HepG2 (cell line): Measurements from ENCODE around the gene ZMYND8. TPM values are rescaled to one million over a fixed set of nuclear protein-coding genes. Genes with fewer than 3 reads are reported as not detected.

Source experiments
- HNRNPK ChIP-seq: fragments of 200-400 bp; formaldehyde crosslinking; IDR thresholded peaks from 2 replicates; pipeline ENCODE4 v1.6.1; 2018; ENCODE audit warnings: low read length, low read depth, moderate library complexity, mild to moderate bottlenecking; ENCODE audit not compliant: poor library complexity, severe bottlenecking
- IKZF5 ChIP-seq: IDR thresholded peaks from 2 replicates; pipeline ENCODE4 v1.6.1; 2018; ENCODE audit warnings: missing genetic modification reagents, mild to moderate bottlenecking, missing compliant biosample characterization
- MED8 ChIP-seq: sonication (generic); formaldehyde crosslinking; IDR thresholded peaks from 2 replicates; pipeline ENCODE4 v1.8.1; 2023; ENCODE audit warnings: mild to moderate bottlenecking, missing genetic modification reagents; ENCODE audit not compliant: insufficient replicate concordance
- MTF1 ChIP-seq: sonication (generic); formaldehyde crosslinking; IDR thresholded peaks from 2 replicates; pipeline ENCODE4 v1.5.0; 2020; ENCODE audit warnings: missing genetic modification reagents
- TAF1 ChIP-seq: sonication (generic); formaldehyde crosslinking; IDR thresholded peaks from 2 replicates; pipeline ENCODE4 v1.4.0; 2020; ENCODE audit warnings: missing genetic modification reagents
- TEAD3 ChIP-seq: optimal IDR thresholded peaks from 2 replicates; pipeline ENCODE3; 2016; ENCODE audit warnings: borderline replicate concordance
- TMF1 ChIP-seq: sonication (generic); formaldehyde crosslinking; IDR thresholded peaks from 2 replicates; pipeline ENCODE4 v1.8.1; 2022; ENCODE audit warnings: low read depth, missing genetic modification reagents
- UBTF ChIP-seq: sonication (generic); formaldehyde crosslinking; IDR thresholded peaks from 2 replicates; pipeline ENCODE4 v1.4.0; 2020; ENCODE audit warnings: mild to moderate bottlenecking, missing genetic modification reagents
- ZC3H4 ChIP-seq: sonication (generic); formaldehyde crosslinking; IDR thresholded peaks from 2 replicates; pipeline ENCODE4 v1.4.0; 2020; ENCODE audit warnings: missing genetic modification reagents, borderline replicate concordance
- ZHX1 ChIP-seq: sonication (generic); formaldehyde crosslinking; IDR thresholded peaks from 2 replicates; pipeline ENCODE4 v1.8.1; 2022; ENCODE audit warnings: low read depth, mild to moderate bottlenecking, missing genetic modification reagents
- ZNF12 ChIP-seq: sonication (generic); formaldehyde crosslinking; IDR thresholded peaks from 2 replicates; pipeline ENCODE4 v1.5.0; 2020; ENCODE audit warnings: missing genetic modification reagents
- ZNF264 ChIP-seq: sonication (generic); formaldehyde crosslinking; IDR thresholded peaks from 2 replicates; pipeline ENCODE4 v1.4.0; 2020; ENCODE audit warnings: missing genetic modification reagents
- ZNF407 ChIP-seq: sonication (generic); formaldehyde crosslinking; IDR thresholded peaks from one replicate; pipeline ENCODE4 v1.5.1; 2020; ENCODE audit warnings: mild to moderate bottlenecking, missing genetic modification reagents; ENCODE audit errors: not compliant biosample characterization
- ZNF558 ChIP-seq: sonication (generic); formaldehyde crosslinking; IDR thresholded peaks from 2 replicates; pipeline ENCODE4 v1.9.0; 2022; ENCODE audit warnings: mild to moderate bottlenecking, missing genetic modification reagents, borderline replicate concordance
- polyA plus RNA-seq, 8 experiments: library from polyadenylated mRNA; depleted of rRNA in 3 of 8; stranded (reverse) in 7 of 8; unstranded in 1 of 8; fragments of >200 nt; fragmentation: Illumina TruSeq in 4 of 8; extraction: Trizol in 4 of 8; gene quantifications; 2 replicates each; pipeline versions ENCODE4 v1.2.1 to v1.2.3, GENCODE V29; 2011 to 2016; ENCODE audit warnings: low read depth in 4 of 8, missing spikeins in 1 of 8, mixed read lengths in 1 of 8; ENCODE audit not compliant: insufficient read depth in 1 of 8
- total RNA-seq, 5 experiments: library from RNA; depleted of rRNA; stranded (reverse); fragments of >200 nt; fragmentation: Illumina TruSeq; extraction: Trizol; gene quantifications; 2 replicates each; pipeline ENCODE4 v1.2.3, GENCODE V29; 2016; ENCODE audit warnings: low read depth in 1 of 5

Gene ZMYND8
- total and polyA plus RNA-seq, 2 of the 13 experiments (the other 11 are each of a cell fraction or from before 2014, with no cell fraction given), result 53.9 to 84.7 TPM

GRCh38 chr20:47353692-47354463, 2.6 kb downstream of the ZMYND8 start (continued):
- no peak for TF ChIP-seq HNRNPK
- TF ChIP-seq ZHX1 (CRISPR knock-in tag), result no peak
- TF ChIP-seq UBTF, result no peak
- TF ChIP-seq MTF1 (CRISPR knock-in tag), result no peak
- TF ChIP-seq ZNF12 (CRISPR knock-in tag), result no peak
- TF ChIP-seq MED8, result no peak
- TF ChIP-seq TEAD3, result peak; percentile 22
- no peak; the same call in 1 of the 2 replicates for TF ChIP-seq TAF1 (CRISPR knock-in tag)
- TF ChIP-seq ZNF264 (CRISPR knock-in tag), result 0 out of 2 replicates have a peak, but pooled peaks have one; percentile 27
- no peak for TF ChIP-seq ZNF558
- TF ChIP-seq ZC3H4 (CRISPR knock-in tag), result no peak
- TF ChIP-seq IKZF5 (CRISPR knock-in tag), result peak; percentile 33; the same call in 1 of the 2 replicates
- TF ChIP-seq ZNF407 (CRISPR knock-in tag), result no peak
- no peak for TF ChIP-seq TMF1
